Measurements from ENCODE around the gene DNPEP. TPM values are rescaled to one million over a fixed set of nuclear protein-coding genes. Genes with fewer than 3 reads are reported as not detected.

The DNPEP gene
- total RNA-seq, 2 donors from 2014 or later: 42.7 to 51.2 TPM

GRCh38 chr2:219403861-219404260 lies 16.1 kb upstream of the DNPEP start:
- no peaks in the 10 kb centered on the region for H3K36me3 ChIP-seq
- DNase-seq (ENCODE audit: low spot score) (no peak), ATAC-seq (ENCODE audit: insufficient number of reproducible peaks, low FRiP score, low read depth) (no peak)
- H3K27me3 ChIP-seq (replicated peaks; ENCODE audit: insufficient read depth): no peaks in the 10 kb centered on the region
- H3K4me3 ChIP-seq: no peak overlapping the region
- no peak for TF ChIP-seq CTCF (IDR thresholded peaks at IDR 0.05)
- no peaks in the 10 kb centered on the region for H3K9me3 ChIP-seq
- peaks cover 21 to 47% of the 10 kb centered on the region in 2 donors for H3K4me1 ChIP-seq (ENCODE audit: control insufficient read depth in 1 of 2, low read depth in 2 of 2)
- H3K27ac ChIP-seq: peak overlapping the region; percentile 97 to 98

GRCh38 chr2:219402665-219403515 lies 15.2 kb upstream of the DNPEP start:
- H3K27me3 ChIP-seq (replicated peaks; ENCODE audit: insufficient read depth): no peaks in the 10 kb centered on the region
- no peaks in the 10 kb centered on the region for H3K36me3 ChIP-seq
- ATAC-seq (ENCODE audit: insufficient number of reproducible peaks, low FRiP score, low read depth) (no peak), DNase-seq (ENCODE audit: low spot score) (peak; percentile 56)
- peak overlapping the region; percentile 97 to 98 for H3K27ac ChIP-seq
- no peaks in the 10 kb centered on the region for H3K9me3 ChIP-seq
- TF ChIP-seq CTCF (IDR thresholded peaks at IDR 0.05): peak; percentile 91
- H3K4me1 ChIP-seq (ENCODE audit: control insufficient read depth in 1 of 2, low read depth in 2 of 2): peaks cover 21 to 53% of the 10 kb centered on the region in 2 donors
- no peak overlapping the region for H3K4me3 ChIP-seq

- Histone ChIP-seq H3K4me3 (no peak overlapping the region), H3K27me3 (replicated peaks; ENCODE audit: insufficient read depth) (no peaks in the 10 kb centered on the region), H3K27ac (no peak overlapping the region), H3K36me3 (no peaks in the 10 kb centered on the region), H3K4me1 (ENCODE audit: control insufficient read depth in 1 of 2, low read depth in 2 of 2) (peaks cover 18 to 42% of the 10 kb centered on the region in 2 donors), H3K9me3 (no peaks in the 10 kb centered on the region)
- no peak for TF ChIP-seq CTCF (IDR thresholded peaks at IDR 0.05)
- ATAC-seq (ENCODE audit: insufficient number of reproducible peaks, low FRiP score, low read depth) (no peak), DNase-seq (ENCODE audit: low spot score) (no peak)
Measured at GRCh38 chr2:219401606-219402005, 13.9 kb upstream of the DNPEP start.

GRCh38 chr2:219400562-219400961 lies 12.8 kb upstream of the DNPEP start:
- no peak for DNase-seq (ENCODE audit: low spot score)
- no peak for ATAC-seq (ENCODE audit: insufficient number of reproducible peaks, low FRiP score, low read depth)
- Histone ChIP-seq H3K36me3 (no peaks in the 10 kb centered on the region), H3K9me3 (no peaks in the 10 kb centered on the region), H3K4me1 (ENCODE audit: control insufficient read depth in 1 of 2, low read depth in 2 of 2) (peaks cover 16 to 31% of the 10 kb centered on the region in 2 donors), H3K27me3 (replicated peaks; ENCODE audit: insufficient read depth) (no peaks in the 10 kb centered on the region), H3K4me3 (no peak overlapping the region), H3K27ac (no peak overlapping the region)
- TF ChIP-seq CTCF (IDR thresholded peaks at IDR 0.05): no peak

- H3K4me3 ChIP-seq: no peak overlapping the region
- DNase-seq (ENCODE audit: low spot score) (no peak), ATAC-seq (ENCODE audit: insufficient number of reproducible peaks, low FRiP score, low read depth) (no peak)
- H3K27me3 ChIP-seq (replicated peaks; ENCODE audit: insufficient read depth): no peaks in the 10 kb centered on the region
- H3K36me3 ChIP-seq: no peaks in the 10 kb centered on the region
- no peak for TF ChIP-seq CTCF (IDR thresholded peaks at IDR 0.05)
- H3K9me3 ChIP-seq: no peaks in the 10 kb centered on the region
- H3K27ac ChIP-seq: no peak overlapping the region
- H3K4me1 ChIP-seq (ENCODE audit: control insufficient read depth in 1 of 2, low read depth in 2 of 2): peaks cover 13 to 25% of the 10 kb centered on the region in 2 donors
Measured at GRCh38 chr2:219399716-219400478, 12.2 kb upstream of the DNPEP start.

Data from thoracic aorta (tissue), 2 donors.